Tongue (tissue), 2 donors: ENCODE results near the gene ZNF350. TPM values are rescaled to one million over a fixed set of nuclear protein-coding genes. Genes with fewer than 3 reads are reported as not detected.
"Not testable (repeated sequence)": the region's sequence is repeated elsewhere in the genome, so short reads cannot be mapped to it uniquely, and the experiment has no call there.

Experiments
- DNase-seq: peaks from one replicate; pipeline ENCODE4 v3.0.0-alpha.2; 2015
- total RNA-seq: library from RNA; depleted of rRNA; stranded (reverse); fragments of >200 nt; gene quantifications from one replicate; pipeline ENCODE4 v1.2.3, GENCODE V29; 2014

The ZNF350 gene
- total RNA-seq, 1 donor from 2014 or later, result 8.7 TPM

DNA sequence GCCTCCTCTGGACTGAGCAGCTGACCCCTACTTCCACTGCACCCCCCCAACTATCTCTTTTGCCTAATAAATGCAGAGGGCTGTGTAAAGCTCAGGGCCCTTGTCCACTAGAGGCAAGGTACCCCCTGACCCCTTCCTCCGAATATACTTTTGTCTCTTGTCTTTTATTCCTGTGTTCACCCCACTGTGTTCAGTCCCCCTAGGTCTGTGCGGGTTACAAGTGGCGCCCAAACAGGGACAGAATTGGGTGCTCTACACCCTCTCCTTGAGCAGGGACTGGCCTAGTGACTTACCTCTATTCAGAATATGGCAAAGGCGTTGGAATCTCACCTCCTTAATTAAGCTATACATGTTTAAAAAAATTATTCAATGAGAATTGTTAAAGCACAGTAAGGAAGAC lies 15.0 kb downstream of the ZNF350 start:
- DNase-seq, result no peak

- DNase-seq, result no peak
Measured at GRCh38 chr19:51970718-51971117, 15.9 kb downstream of the ZNF350 start.

- no peak for DNase-seq
Measured at GRCh38 chr19:51965583-51965982, 21.1 kb downstream of the ZNF350 start.

DNA sequence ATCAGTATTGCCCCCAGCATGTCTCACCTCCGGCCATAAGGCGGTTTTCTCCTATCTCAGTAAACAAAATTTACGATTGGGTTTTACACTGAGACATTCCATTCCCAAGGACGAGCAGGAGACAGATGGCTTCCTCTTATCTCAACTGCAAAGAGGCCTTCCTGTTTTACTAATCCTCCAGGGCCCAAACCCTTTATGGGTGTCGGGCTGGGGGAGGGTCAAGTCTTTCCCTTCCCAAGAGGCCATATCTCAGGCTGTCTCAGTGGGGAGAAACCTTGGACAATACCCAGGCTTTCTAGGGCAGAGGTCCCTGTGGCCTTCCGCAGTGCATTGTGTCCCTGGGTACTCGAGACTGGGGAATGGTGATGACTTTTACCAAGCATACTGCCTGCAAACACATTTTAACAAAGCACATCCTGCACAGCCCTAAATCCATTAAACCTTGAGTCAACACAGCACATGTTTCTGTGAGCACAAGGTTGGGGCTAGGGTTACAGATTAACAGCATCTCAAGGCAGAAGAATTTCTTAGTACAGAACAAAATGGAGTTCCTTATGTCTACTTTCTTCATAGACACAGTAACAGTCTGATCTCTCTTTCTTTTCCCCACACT lies 25.9 kb downstream of the ZNF350 start:
- not testable (repeated sequence) for DNase-seq

- peak; percentile 7 for DNase-seq
Measured at GRCh38 chr19:51959791-51960190, 26.8 kb downstream of the ZNF350 start.

GRCh38 chr19:51957846-51958245 lies 28.8 kb downstream of the ZNF350 start:
- DNase-seq, result peak; percentile 26

DNA sequence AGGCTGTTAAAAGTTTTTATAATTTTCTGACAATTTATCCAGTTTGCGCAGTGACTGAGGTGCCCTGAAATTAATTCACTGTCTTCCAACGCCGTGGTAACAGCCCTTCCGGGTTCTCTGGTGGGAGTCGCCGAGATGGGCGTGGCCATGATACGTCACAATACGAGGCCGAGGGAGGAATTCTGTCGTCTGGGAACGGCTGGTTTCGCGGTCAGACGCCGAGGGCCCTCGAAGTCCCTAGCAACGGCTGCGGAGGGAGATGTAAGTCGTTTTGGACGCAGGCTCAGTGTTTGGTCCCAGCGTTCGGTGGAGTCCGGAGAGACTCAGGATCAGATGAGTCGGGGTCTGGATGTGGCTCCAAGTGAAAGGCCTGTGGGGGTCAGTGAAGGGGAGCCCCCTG lies 37.7 kb downstream of the ZNF350 start:
- peak; percentile 88 for DNase-seq

DNA sequence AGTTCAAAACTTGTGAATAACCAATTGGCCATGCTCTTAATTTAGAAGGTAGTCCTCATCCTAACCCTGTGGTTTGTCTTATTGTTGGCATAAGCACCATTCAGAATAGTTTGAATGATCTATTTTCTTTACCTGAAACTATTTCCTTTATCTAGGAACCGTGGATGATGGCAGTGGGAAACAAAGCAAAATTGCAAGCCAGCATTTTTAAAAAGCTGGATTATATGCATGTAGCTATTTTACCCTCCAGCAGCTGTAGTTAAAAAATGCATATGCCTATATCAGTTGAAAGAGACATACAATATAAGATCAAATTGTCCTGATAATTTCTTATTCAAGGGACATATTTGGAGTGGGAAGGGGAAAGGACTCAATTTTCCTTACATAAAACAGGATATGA lies 40.0 kb downstream of the ZNF350 start:
- no peak for DNase-seq

GRCh38 chr19:51944798-51945552 lies 41.7 kb downstream of the ZNF350 start:
- DNase-seq, result no peak

DNA sequence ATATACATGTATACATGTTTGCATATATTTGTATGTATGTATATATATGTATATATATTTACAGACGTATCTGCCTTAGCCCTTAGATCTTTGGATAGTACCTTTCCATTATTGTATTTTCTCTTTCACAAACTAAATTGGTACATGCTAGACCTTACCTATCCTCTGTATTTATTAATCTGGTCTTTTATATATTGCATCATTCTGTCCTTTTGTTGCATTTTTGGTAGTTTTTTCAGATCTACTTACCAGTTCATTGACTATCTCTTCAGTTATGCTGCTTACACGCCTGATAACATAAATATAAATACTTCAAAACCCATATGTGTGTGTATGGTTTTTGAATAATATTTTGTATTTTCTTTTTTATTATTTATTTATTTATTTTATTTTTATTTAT lies 47.7 kb downstream of the ZNF350 start:
- no peak for DNase-seq

DNA sequence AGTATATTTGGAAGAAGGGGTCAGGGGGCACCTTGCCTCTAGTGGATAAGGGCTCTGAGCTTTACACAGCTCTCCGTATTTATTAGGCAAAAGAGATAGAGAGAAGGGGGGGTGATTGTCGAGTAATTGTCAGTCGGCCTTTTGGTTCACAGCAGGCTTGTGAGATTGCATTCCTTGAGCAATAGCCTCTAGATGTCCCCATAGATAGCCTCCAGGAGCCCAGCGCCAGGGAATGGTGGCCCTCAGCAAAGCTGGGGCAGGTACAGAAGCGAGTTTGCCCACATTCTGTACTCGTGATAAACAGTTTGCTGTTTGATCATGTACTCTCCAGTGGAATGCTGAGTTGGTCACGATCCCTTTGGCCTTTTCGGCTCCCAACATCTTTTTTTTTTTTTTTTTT lies 54.7 kb downstream of the ZNF350 start:
- no peak for DNase-seq

DNA sequence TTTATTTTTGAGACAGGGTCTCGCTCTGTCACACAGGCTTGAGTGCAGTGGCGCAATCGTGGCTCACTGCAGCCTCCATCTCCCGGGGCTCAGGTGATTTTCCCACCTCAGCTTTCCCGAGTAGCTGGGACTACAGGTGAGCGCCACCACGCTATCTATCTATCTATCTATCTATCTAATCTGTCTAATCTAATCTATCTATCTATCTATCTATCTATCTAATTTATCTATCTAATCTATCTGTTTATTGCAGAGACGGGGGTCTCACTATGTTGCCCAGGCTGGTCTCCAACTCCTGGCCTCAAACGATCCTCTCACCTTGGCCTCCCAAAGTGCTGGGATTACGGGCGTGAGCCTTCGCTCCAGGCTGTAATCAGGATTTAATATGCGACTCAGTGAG lies 58.8 kb downstream of the ZNF350 start:
- no peak for DNase-seq

DNA sequence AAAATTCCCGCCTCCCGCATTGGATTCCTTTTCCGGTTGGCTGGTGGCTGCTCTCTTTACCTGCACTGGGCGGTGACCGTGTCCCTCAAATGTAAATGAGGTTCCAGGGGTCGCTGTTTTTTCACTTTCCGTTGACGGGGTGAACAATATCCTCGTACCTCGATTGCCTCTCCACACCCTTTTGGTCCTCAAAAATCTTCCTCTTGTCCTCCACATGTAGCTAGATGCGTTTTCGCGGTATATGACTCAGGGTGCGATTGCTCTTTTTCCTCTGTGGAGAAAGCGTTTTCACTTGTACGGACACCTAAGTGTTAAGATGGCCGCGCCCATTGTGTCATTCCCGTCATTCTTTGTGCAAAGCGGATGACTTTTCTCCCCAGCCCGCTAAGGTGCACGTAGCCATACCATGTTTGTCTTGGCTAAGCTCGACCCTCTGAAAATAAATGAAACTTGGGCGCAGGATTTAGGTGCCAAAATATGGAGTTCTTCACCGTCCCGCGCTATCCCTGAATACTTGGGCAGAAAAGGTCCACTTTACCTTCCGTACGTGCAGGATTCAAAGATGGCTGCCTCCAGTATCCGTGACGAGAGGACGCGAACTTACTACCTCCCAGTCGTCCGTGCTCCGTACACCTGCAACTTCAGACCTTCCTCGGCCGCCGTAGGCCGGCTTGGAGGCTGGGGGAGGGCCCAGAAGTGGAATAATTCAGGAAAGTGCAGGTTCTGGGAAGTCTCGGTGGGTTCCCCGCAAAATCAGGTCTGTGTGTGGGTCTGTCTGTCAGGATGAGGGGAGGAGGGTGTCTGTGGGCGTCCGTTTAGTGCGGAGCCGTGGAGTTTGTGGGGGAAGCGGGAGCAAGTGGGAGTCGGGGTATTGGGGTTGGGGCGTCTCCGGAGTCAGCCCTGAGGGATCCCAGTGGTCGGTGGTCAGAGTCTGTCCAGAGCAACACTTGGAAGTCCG lies 59.6 kb downstream of the ZNF350 start, which contains the start of gene ZNF613:
Gene ZNF613 (plus strand): TSS at position 689 of the 958 bp plus-strand sequence. CDS start 8,749 bp downstream, outside the sequence.
- DNase-seq, result peak; percentile 97

GRCh38 chr19:51926426-51926783 lies 60.2 kb downstream of the ZNF350 start:
- no peak for DNase-seq

DNA sequence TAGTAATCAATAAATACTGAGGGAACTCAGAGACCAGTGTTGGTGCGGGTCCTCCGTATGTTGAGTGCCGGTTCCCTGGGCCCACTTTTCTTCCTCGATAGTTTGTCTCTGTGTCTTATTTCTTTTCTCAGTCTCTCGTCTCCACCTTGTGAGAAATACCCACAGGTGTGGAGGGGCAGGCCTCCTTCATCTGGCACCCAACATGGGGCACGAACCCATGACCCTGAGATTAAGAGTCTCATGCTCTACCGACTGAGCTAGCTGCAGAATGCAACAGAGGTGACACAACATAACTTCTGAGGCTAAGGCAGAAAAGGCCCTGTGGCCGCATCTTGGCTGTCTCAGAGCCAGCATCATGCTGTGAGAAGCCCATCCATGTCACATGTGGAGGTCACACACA lies 64.7 kb downstream of the ZNF350 start:
- no peak for DNase-seq

- DNase-seq, result no peak
Measured at GRCh38 chr19:51919606-51920005, 67.0 kb downstream of the ZNF350 start.

DNA sequence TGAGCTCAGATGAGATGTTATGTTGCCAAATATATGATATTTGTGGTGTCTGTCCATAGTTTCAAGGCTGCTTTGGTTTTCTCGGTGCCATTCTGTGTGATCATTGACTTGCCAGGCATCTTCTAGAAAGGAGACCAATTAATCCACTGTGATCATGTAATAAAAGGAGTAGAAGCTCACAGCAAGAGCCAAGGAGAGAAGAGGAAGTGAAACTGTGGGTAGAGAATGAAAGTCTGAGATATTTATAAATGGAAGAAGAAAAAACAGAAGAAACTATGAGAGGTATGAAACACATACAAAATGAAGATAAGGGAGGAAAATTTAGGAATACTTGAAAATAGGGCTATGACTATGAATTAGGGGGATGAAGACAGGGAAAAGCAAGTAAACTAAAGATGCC lies 70.5 kb downstream of the ZNF350 start:
- DNase-seq, result no peak

DNA sequence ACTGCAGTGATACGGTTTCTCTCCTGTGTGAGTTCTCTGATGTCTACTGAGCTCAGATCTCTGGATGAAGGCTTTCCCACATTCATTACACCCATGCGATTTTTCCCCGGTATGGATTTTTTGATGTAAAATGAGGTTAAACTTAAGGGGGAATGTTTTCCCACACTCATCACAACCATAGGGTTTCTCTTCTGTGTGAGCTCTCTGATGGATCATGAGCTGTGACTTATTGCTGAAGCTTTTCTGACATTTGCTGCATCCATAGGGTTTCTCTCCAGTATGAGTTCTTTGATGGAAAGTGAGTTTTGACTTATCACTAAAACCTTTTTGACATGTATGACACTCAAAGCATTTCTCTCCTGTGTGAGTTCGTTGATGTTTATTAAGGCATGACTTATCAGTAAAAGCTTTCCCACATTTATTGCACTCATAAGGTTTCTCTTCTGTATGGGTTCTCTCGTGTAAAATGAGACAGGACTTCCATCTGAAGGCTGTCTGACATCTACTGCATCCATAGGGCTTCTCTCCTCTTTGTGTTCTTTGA lies 71.2 kb downstream of the ZNF350 start:
- no peak for DNase-seq
